GM19351 (cell line): ENCODE measurements around the gene TMEM259.

Experiments
- ATAC-seq: cut with Tn5 transposase; IDR thresholded peaks from one replicate; pipeline ENCODE4 v1.9.1; 2021; ENCODE audit warnings: mild to moderate bottlenecking, moderate library complexity; ENCODE audit not compliant: unreplicated experiment

Gene TMEM259

GRCh38 chr19:1020868-1021425, at the start of gene TMEM259:
TMEM259 (minus strand) TSS chr19:1021123; CDS start chr19:1020996, 127 bp downstream.
- peak; percentile 81 for ATAC-seq

DNA sequence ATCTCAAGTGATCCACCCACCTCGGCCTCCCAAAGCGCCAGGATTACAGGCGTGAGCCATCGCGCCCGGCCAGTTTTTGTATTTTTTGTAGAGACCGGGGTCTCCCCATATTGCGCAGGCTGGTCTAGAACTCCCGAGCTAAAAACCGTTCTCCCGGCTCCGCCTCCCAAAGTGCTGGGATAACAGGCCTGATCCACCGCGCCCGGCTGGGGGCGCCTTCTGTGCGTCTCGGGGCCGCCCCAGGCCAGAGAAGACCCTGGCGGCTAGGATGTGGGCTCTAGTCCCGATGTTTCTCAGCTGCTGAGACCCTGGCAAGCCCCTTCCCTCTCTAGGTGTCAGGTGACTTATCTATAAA, 49.6 kb upstream of the TMEM259 start:
- ATAC-seq = no peak

DNA sequence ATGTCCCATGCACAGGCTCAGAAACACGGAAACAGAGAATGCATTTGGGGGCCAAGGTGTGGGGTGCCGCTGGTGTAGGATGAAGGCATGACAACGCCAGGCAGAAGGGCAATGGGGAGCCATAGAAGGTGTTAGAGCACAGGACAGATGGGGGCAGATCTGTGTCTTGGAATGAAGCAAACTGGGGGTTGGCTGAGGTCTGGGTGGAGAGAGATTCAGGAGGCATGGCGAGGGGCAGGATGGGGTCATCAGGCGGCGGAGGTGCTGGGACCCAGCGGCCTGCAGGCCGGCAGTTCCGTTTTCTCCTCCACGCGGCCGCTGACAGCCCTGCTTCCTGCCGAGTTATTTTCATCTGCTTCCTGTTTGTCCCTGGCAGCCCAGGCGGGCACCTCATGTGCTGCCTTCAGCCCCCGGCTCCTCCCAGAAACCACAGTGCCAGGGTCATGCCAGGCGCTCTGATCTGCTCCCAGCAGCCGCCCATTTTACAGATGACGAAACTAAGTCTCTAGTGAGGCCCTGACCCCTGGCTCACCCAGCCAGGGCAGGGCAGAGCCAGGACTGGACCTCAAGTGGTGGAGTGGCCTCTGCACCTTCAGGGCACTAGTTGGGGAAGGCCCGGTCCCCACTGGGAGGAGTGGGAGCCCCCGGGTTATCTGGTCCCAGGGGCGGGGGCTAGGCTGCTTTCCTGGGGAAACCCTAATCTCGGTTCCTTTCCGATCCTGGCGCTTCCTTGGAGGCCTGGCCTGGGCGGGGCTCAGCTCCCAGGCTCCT, 48.3 kb upstream of the TMEM259 start:
- no peak for ATAC-seq

- no peak for ATAC-seq
These were observed 47.4 kb upstream of the TMEM259 start for GRCh38 chr19:1068009-1069001.

- ATAC-seq = peak; percentile 22
These were observed 46.5 kb upstream of the TMEM259 start for GRCh38 chr19:1067341-1067957.

- peak; percentile 52 for ATAC-seq
These were observed 45.9 kb upstream of the TMEM259 start, which contains the start of gene ARHGAP45 for GRCh38 chr19:1066748-1067340. ARHGAP45 (plus strand) TSS chr19:1067167; CDS start chr19:1067406, 239 bp downstream.

DNA sequence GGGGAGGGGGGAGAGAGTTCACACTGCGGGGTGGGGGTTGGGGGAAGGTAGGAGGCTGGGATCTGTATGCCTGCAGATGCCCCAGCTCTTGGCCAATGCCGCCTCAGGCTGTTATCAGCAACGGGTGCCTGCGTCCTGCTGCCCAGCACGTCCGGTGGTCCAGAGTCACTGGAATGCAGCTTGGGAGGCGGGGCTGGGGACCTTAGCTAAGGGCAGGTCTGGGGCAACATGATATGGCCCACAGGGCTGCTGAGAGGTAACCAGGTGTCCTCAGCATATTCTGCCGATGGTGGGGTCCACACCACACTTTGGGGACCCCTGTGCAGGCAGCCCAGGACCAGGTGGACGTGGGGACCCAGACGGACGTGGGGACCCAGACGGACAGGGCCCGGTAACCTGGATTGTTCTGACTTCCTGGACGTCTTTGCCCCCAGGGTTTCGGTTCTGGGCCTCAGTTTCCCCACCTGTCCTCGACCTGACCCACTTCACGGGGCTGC, 45.4 kb upstream of the TMEM259 start:
- ATAC-seq = no peak

- no peak for ATAC-seq
These were observed 44.7 kb upstream of the TMEM259 start for GRCh38 chr19:1065606-1066109.

GRCh38 chr19:1064661-1065605, 44.0 kb upstream of the TMEM259 start:
- no peak for ATAC-seq

DNA sequence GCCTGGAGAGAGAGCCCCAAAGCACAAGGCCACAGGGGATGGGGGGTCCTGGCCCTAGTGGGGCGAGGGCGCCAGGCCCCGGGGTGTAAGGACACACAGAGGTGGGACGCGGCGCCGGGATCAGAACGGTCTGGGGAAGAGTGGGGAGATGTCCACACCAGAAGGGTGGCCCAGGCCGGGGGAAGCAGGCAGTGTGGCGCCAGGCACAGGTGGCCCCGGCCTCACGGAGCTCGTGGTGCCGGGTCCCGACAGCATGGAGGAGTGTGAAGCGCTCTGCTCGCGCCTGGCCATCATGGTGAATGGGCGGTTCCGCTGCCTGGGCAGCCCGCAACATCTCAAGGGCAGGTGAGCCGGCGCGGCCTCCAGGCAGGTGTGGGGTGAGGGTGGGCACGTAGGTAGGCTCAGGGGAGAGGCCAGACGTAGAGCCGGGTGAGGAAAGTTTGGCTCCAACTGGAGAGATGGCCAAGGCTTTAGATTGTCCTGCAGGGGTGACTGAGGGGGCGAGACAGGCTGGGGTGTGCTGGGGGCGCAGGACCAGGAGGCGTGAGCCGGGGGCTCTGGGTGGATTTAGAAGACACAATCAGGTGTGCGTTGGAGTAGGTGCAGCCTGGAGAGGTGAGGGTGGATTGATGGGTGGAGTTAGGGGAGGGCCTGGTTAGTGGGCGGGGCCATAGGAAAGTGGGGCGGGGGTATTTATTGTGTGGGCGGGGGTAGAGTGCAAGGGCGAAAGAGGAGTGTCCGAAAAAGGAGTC, 43.2 kb upstream of the TMEM259 start:
- ATAC-seq = no peak

DNA sequence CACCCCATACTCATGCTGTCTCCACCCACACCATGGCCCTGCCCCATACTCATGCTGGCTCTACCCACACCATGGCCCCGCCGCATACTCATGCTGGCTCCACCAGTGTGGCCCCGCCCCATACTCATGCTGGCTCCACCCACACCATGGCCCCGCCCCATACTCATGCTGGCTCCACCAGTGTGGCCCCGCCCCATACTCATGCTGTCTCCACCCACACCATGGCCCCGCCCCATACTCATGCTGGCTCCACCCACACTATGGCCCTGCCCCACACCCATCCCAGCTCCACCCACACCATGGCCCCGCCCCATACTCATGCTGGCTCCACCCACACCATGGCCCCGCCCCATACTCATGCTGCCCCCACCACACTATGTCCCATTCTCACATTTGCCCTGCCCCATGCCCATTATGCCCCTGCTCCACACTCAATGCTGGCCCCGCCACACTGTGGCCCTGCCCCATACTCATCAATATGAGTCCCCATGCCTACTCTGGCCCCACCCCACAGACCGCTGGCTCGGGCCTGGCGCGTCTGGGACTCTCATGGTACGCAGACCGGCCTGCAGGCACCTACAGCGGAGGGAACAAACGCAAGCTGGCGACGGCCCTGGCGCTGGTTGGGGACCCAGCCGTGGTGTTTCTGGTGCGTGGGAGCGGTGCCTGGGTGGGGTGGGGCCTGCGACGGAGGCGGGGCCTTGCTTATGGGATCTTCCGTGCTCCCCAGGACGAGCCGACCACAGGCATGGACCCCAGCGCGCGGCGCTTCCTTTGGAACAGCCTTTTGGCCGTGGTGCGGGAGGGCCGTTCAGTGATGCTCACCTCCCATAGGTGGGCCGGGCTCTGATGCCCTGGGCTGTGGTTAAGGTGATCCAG, 42.3 kb upstream of the TMEM259 start:
- ATAC-seq = no peak

GRCh38 chr19:1062387-1063029, 41.6 kb upstream of the TMEM259 start:
- no peak for ATAC-seq

- ATAC-seq = no peak
These were observed 41.1 kb upstream of the TMEM259 start for GRCh38 chr19:1061987-1062386.

GRCh38 chr19:1060689-1061088, 39.8 kb upstream of the TMEM259 start:
- no peak for ATAC-seq

DNA sequence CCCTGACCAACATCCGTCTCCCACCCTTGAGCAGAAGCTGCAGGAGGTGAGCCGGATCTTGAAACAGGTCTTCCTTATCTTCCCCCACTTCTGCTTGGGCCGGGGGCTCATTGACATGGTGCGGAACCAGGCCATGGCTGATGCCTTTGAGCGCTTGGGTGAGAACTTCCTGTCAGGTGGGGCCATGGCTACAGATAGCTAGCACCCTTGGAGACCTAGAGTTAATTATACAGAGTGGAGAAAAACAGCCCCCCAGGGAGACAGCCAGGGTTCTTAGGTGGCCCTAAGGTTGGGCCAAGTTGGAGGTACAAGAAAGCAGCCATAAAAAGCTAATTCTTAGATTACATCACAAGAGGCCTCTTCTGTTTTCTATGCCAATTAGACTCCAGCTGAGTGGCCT, 37.2 kb upstream of the TMEM259 start:
- ATAC-seq = no peak

- ATAC-seq = no peak
These were observed 36.4 kb upstream of the TMEM259 start for GRCh38 chr19:1057176-1057855.
